VCaP (cell line): ENCODE data around the gene MSMB.
A peak's percentile ranks its signal among the peaks of the same experiment; 100 is the strongest.
"Not testable (repeated sequence)": the region's sequence is repeated elsewhere in the genome, so short reads cannot be mapped to it uniquely, and the experiment has no call there.

ENCODE experiments used
- H3K27ac ChIP-seq: fragments of 450-650 bp; 2 replicates; pipeline ENCODE4 v1.5.1; 2017
- CTCF ChIP-seq: fragments of 450-650 bp; conservative IDR thresholded peaks from 2 replicates; pipeline ENCODE4 v1.5.1; 2017; ENCODE audit warnings: mild to moderate bottlenecking, moderate library complexity

MSMB gene

DNA sequence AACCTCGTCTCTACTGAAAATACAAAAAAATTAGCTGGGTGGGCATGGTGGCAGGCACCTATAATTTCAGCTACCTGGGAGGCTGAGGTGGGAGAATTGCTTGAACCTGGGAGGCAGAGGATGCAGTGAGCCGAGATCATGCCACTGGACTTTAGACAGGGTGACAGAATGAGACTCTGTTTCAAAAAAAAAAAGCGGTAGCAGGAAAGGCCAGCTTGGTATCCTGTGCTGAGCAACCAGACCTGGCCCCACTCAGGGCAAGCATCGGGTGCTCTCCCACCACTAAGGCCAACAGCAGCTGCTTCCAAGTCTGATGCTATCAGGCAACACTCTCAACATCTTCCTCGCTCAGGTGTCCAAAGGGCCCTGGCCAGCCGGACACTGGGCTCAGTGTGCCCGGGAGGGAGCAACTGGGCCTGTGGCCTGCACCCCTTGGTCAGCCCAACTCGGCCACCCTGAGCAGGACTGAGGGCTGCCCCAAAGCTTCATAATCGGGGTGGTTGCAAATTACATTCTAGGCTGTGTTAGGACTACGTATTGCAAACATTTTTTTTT is 44.3 kb upstream of the MSMB start:
- no peak overlapping the region for H3K27ac ChIP-seq
- TF ChIP-seq CTCF: no peak

- not testable (repeated sequence) for H3K27ac ChIP-seq
Observed at GRCh38 chr10:46087381-46087780, 41.3 kb upstream of the MSMB start.

GRCh38 chr10:46084321-46085165 is 38.5 kb upstream of the MSMB start:
- no peak overlapping the region; the same call in 1 of the 2 replicates for H3K27ac ChIP-seq
- TF ChIP-seq CTCF: no peak

DNA sequence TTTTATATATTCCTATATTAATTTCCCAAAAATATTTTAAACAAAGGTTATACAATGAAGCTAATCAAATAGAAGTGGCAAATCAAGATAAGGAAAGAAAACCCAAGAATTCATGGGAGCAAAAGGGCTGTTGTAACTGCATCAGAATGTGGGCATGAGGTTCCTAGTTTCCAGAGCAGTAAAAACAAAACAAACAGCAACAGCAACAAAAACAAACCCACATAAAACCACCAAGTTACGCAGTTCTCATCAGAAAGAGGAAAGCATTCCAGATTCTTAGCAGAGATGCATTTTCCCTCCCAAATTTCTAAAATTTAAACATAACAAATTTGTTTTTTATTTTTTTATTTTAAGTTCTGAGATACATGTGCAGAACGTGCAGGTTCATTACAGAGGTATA is 34.8 kb upstream of the MSMB start:
- peak overlapping the region; percentile 35 for H3K27ac ChIP-seq
- TF ChIP-seq CTCF: no peak

DNA sequence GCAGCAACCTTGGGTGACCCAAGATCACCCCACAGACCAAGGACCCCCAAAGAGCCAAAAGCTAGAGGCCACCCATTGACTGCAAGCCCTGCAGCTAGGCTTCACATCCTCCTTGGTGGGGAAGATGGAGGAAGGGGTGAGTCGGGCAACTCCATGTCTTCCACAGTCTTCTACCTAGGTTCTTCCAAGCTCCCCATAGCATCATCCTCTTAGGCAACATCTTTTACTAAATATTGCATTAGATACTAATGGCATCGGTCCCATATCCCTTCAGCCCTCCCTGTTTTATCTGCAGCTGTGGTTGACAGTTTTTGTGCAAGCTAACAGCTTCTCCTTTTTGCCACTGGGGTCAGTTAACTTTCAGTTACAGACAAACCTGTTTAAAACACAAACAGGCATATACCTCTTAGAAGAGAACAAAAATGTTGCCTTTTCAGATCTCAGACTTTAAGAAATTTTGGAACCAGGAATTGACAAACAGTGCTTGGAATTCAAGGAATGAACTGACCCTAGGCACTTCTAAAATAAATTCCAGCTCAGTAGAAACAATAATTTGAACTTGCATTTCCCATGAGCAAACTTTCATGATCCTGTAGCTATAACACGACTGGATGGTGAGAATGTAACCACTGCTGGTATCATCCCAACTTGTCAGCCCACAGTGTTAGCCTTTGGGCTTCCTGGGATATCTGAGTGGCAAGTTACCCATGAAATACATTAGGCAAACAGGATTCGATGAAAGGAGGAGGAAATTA is 33.9 kb upstream of the MSMB start:
- H3K27ac ChIP-seq: peak overlapping the region; percentile 35
- TF ChIP-seq CTCF: no peak

- H3K27ac ChIP-seq: peak overlapping the region; percentile 82; the same call in 1 of the 2 replicates
- no peak for TF ChIP-seq CTCF
Observed at GRCh38 chr10:46077731-46078413, 31.8 kb upstream of the MSMB start.

- TF ChIP-seq CTCF: no peak
- H3K27ac ChIP-seq: peak overlapping the region; percentile 82; the same call in 1 of the 2 replicates
Observed at GRCh38 chr10:46077141-46077554, 31.1 kb upstream of the MSMB start.
